Measurements from ENCODE around the gene DGKA.
"Not testable (repeated sequence)": the region's sequence is repeated elsewhere in the genome, so short reads cannot be mapped to it uniquely, and the experiment has no call there.

DGKA gene

DNA sequence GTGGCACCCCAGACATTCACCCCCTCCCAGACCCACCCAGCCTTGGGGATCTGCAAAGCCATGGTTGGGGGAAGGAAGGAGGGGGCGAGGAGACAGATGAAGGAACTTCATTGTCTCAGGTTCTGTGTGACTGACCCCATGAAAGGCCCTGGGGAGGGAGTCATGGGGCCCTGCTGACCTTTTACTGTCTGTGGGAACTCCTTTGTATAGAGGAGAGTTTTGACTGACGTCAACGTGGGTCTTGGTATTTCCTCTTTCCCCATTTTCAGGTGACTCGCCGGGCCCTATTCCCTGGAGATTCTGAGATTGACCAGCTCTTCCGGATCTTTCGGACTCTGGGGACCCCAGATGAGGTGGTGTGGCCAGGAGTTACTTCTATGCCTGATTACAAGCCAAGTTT is 39.8 kb downstream of the DGKA start:
- H3K9ac ChIP-seq (ENCODE audit: low read depth, low read length) = no peak overlapping the region
- H3K4me3 ChIP-seq (ENCODE audit: low read depth, low read length) = no peak overlapping the region
- peaks cover 46% of the 10 kb centered on the region for H3K36me3 ChIP-seq (ENCODE audit: control insufficient read depth, insufficient read depth, low read length)
- no peak overlapping the region for H3K27ac ChIP-seq (ENCODE audit: low read depth, low read length)
- H3K27me3 ChIP-seq (ENCODE audit: control insufficient read depth, insufficient read depth, low read length) = no peaks in the 10 kb centered on the region
- peaks cover 17% of the 10 kb centered on the region for H3K4me1 ChIP-seq (ENCODE audit: control insufficient read depth, insufficient read depth, low read length)
- no peaks in the 10 kb centered on the region for H3K9me3 ChIP-seq (ENCODE audit: control insufficient read depth, insufficient read depth, low read length)

DNA sequence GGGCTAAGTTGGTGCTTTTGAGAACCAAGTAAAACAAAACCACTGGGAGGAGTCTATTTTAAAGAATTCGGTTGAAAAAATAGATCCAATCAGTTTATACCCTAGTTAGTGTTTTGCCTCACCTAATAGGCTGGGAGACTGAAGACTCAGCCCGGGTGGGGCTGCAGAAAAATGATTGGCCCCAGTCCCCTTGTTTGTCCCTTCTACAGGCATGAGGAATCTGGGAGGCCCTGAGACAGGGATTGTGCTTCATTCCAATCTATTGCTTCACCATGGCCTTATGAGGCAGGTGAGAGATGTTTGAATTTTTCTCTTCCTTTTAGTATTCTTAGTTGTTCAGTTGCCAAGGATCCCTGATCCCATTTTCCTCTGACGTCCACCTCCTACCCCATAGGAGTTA is 41.1 kb downstream of the DGKA start:
- Histone ChIP-seq H3K9me3 (ENCODE audit: control insufficient read depth, insufficient read depth, low read length) (no peaks in the 10 kb centered on the region), H3K9ac (ENCODE audit: low read depth, low read length) (no peak overlapping the region), H3K4me3 (ENCODE audit: low read depth, low read length) (no peak overlapping the region), H3K4me1 (ENCODE audit: control insufficient read depth, insufficient read depth, low read length) (peaks cover 11% of the 10 kb centered on the region), H3K27me3 (ENCODE audit: control insufficient read depth, insufficient read depth, low read length) (no peaks in the 10 kb centered on the region), H3K27ac (ENCODE audit: low read depth, low read length) (peak overlapping the region; percentile 37), H3K36me3 (ENCODE audit: control insufficient read depth, insufficient read depth, low read length) (peaks cover 46% of the 10 kb centered on the region)

DNA sequence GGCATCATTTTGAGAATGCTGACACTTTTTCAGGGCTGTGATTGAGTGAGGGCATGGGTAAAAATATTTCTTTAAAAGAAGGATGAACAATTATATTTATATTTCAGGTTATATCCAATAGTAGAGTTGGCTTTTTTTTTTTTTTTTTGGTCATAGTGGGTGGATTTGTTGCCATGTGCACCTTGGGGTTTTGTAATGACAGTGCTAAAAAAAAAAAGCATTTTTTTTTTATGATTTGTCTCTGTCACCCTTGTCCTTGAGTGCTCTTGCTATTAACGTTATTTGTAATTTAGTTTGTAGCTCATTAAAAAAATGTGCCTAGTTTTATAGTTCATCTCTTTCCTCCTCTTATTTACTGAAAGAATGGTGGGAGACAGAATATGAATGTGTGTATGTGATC is 41.5 kb downstream of the DGKA start:
- Histone ChIP-seq H3K9me3 (ENCODE audit: control insufficient read depth, insufficient read depth, low read length) (no peaks in the 10 kb centered on the region), H3K9ac (ENCODE audit: low read depth, low read length) (no peak overlapping the region), H3K27me3 (ENCODE audit: control insufficient read depth, insufficient read depth, low read length) (no peaks in the 10 kb centered on the region), H3K4me1 (ENCODE audit: control insufficient read depth, insufficient read depth, low read length) (peaks cover 10% of the 10 kb centered on the region), H3K27ac (ENCODE audit: low read depth, low read length) (peak overlapping the region; percentile 90), H3K4me3 (ENCODE audit: low read depth, low read length) (peak overlapping the region; percentile 53), H3K36me3 (ENCODE audit: control insufficient read depth, insufficient read depth, low read length) (peaks cover 46% of the 10 kb centered on the region)

DNA sequence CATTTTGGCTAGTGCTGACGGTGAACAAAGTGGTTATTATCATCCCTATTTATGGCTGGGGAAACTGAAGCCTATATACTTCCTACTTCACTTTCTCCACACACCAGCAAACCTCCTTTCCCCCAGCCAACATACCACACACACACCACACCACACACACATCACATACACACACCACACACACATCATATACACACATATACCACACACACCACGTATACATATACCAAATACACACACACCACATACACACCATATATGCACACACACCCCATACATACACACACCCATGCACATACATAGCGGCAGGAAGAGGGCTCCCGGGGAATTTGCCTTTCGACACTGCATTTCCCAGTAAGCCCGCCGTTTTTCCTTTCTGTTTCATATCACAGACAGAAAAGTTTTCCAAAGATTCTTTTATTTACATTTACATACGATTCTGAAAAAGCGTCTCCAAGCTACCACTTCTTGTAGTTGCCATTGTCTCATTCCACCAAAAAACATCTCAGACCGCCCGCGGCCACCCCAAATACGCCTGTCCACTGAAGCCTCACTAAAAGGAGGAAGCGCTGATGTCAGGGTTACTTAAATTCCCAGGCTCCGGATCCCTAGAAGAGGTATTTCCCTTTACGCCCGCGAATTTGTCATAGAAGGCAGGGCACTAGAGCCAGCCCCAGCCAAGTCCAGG is 42.1 kb downstream of the DGKA start:
- Histone ChIP-seq H3K27ac (ENCODE audit: low read depth, low read length) (peak overlapping the region; percentile 90), H3K9ac (ENCODE audit: low read depth, low read length) (no peak overlapping the region), H3K4me1 (ENCODE audit: control insufficient read depth, insufficient read depth, low read length) (peaks cover 7% of the 10 kb centered on the region; the same call in 1 of the 2 replicates), H3K4me3 (ENCODE audit: low read depth, low read length) (peak overlapping the region; percentile 53), H3K27me3 (ENCODE audit: control insufficient read depth, insufficient read depth, low read length) (no peaks in the 10 kb centered on the region), H3K9me3 (ENCODE audit: control insufficient read depth, insufficient read depth, low read length) (no peaks in the 10 kb centered on the region), H3K36me3 (ENCODE audit: control insufficient read depth, insufficient read depth, low read length) (peaks cover 44% of the 10 kb centered on the region)

DNA sequence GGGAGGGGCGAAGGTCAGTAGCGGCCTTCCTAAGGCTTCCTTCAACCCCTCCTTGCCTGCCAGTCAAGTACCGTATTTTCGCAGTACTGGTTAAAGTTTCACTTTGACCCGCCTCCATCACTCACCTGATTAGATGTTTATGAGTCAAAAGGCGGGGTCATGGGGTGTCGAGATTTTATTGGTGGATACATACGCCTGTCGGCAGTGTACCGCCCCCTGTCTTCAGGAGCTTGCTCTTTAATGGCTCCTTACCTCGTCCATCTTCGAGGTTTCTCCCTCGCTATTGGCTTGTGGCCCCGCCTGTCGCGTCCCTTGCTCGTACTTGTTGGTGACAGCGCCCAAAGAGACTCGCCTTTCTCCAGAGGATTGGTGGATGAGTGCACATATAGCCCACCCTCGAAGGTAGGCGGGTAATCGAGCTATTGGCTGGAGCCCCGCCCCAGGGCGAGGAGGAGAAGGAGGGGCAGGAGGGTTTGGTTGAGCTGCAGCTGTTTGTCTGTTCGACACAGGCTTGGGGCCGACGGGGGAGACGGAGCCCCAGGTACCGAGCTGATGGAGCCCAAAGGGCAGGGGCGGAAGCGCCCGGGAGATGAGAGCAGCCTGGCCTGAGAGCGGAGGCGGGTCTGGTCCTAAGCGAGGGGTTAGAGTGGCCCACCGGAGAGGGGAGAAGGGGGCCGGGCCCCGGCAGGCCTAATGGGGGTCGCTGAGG is 42.8 kb downstream of the DGKA start, which contains the start of gene RAB5B:
RAB5B (plus strand) TSS at position 480 of the 709 bp plus-strand sequence. CDS start 12,883 bp downstream, outside the sequence.
- peaks cover 39% of the 10 kb centered on the region for H3K36me3 ChIP-seq (ENCODE audit: control insufficient read depth, insufficient read depth, low read length)
- H3K4me1 ChIP-seq (ENCODE audit: control insufficient read depth, insufficient read depth, low read length) = peaks cover 7% of the 10 kb centered on the region; the same call in 1 of the 2 replicates

DNA sequence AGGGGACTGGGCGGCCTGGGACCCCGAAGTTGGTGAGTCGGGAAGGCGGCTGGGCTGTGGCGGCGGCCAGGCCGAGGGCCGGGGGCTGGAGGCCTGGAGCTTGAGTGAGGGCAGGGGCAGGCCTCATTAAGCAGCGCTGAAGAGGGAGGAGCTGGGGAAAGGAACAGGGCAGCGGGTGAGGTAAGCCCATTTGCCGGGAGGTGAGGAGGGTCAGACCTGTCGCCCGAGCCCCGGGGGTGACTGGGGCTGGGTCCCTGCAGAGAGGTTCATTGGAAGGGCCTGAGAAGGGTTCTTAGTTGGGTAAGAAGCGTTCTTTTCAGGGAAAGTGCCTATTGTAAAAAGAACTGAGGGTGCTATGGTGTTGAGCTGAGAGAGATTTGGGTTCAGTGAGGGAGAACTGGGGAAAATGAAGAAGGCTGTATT is 43.4 kb downstream of the DGKA start:
- Histone ChIP-seq H3K9ac (ENCODE audit: low read depth, low read length) (peak overlapping the region; percentile 57), H3K36me3 (ENCODE audit: control insufficient read depth, insufficient read depth, low read length) (peaks cover 37% of the 10 kb centered on the region), H3K4me3 (ENCODE audit: low read depth, low read length) (peak overlapping the region; percentile 81), H3K4me1 (ENCODE audit: control insufficient read depth, insufficient read depth, low read length) (peaks cover 7% of the 10 kb centered on the region; the same call in 1 of the 2 replicates), H3K27me3 (ENCODE audit: control insufficient read depth, insufficient read depth, low read length) (no peaks in the 10 kb centered on the region), H3K27ac (ENCODE audit: low read depth, low read length) (peak overlapping the region; percentile 88), H3K9me3 (ENCODE audit: control insufficient read depth, insufficient read depth, low read length) (no peaks in the 10 kb centered on the region)

More for the DNA sequence above, 42.8 kb downstream of the DGKA start, which contains the start of gene RAB5B:
- no peaks in the 10 kb centered on the region for H3K9me3 ChIP-seq (ENCODE audit: control insufficient read depth, insufficient read depth, low read length)
- H3K9ac ChIP-seq (ENCODE audit: low read depth, low read length) = peak within 1 kb of the TSS; percentile 57
- H3K27ac ChIP-seq (ENCODE audit: low read depth, low read length) = peak within 1 kb of the TSS; percentile 90
- peak within 1 kb of the TSS; percentile 81 for H3K4me3 ChIP-seq (ENCODE audit: low read depth, low read length)
- no peaks in the 10 kb centered on the region for H3K27me3 ChIP-seq (ENCODE audit: control insufficient read depth, insufficient read depth, low read length)

DNA sequence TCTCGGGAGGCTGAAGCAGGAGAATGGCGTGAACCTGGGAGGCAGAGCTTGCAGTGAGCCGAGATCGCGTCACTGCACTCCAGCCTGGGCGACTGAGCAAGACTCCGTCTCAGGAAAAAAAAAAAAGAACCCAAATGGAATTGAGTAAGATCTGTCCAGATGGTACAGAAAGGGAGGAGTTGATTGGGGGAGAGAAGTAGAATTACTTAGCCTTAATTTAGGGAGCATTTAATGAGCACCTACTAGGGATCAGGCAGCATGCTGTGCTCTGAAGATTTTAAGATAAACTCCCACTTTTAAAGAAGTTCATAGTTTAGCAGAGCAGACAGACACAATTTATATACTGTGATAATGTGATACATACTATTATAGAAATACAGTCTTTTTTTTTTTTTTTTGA is 47.4 kb downstream of the DGKA start:
- no peaks in the 10 kb centered on the region for H3K4me1 ChIP-seq (ENCODE audit: control insufficient read depth, insufficient read depth, low read length)
- H3K27ac ChIP-seq (ENCODE audit: low read depth, low read length) = no peak overlapping the region
- H3K27me3 ChIP-seq (ENCODE audit: control insufficient read depth, insufficient read depth, low read length) = no peaks in the 10 kb centered on the region
- H3K36me3 ChIP-seq (ENCODE audit: control insufficient read depth, insufficient read depth, low read length) = peaks cover 28% of the 10 kb centered on the region
- H3K9ac ChIP-seq (ENCODE audit: low read depth, low read length) = no peak overlapping the region
- no peaks in the 10 kb centered on the region for H3K9me3 ChIP-seq (ENCODE audit: control insufficient read depth, insufficient read depth, low read length)
- no peak overlapping the region for H3K4me3 ChIP-seq (ENCODE audit: low read depth, low read length)

DNA sequence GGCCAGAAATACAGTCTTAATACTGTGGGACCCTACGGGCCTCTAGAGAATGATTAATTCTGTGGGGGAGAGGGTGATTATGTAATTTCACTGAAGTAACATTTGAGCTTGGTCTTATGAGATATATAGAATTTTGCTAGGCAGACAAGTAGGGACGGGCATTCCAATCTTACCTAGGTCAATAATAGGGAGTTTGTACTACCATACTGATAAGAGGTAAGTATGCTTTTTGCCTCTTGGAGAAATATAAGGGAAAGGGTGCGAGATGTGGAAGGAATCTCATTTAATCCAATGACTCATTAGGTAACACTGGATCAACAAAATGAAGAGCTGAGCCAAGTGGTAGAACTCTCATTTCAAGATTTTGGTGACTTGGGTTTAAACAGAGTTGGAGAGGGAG is 48.1 kb downstream of the DGKA start:
- H3K4me3 ChIP-seq (ENCODE audit: low read depth, low read length) = no peak overlapping the region
- H3K9me3 ChIP-seq (ENCODE audit: control insufficient read depth, insufficient read depth, low read length) = no peaks in the 10 kb centered on the region
- H3K36me3 ChIP-seq (ENCODE audit: control insufficient read depth, insufficient read depth, low read length) = peaks cover 33% of the 10 kb centered on the region
- H3K9ac ChIP-seq (ENCODE audit: low read depth, low read length) = no peak overlapping the region
- H3K4me1 ChIP-seq (ENCODE audit: control insufficient read depth, insufficient read depth, low read length) = no peaks in the 10 kb centered on the region
- H3K27me3 ChIP-seq (ENCODE audit: control insufficient read depth, insufficient read depth, low read length) = no peaks in the 10 kb centered on the region
- no peak overlapping the region for H3K27ac ChIP-seq (ENCODE audit: low read depth, low read length)

DNA sequence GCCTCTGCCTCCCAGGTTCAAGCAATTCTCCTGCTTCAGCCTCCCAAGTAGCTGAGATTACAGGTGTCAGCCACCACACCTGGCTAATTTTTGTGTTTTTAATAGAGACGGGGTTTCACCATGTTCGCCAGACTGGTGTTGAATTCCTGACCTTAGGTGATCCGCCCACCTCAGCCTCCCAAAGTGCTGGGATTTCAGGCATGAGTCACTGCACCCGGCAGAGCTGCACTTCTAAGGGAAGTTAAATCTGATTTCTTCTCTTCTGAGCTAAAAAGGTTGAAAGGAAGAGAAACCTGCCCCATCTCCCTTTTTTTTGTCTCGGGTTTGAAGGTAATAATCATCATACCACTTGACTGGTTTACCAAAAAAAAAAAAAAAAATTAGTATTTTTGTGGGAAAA is 50.9 kb downstream of the DGKA start:
- not testable (repeated sequence) for H3K9ac ChIP-seq (ENCODE audit: low read depth, low read length); H3K27me3 ChIP-seq (ENCODE audit: control insufficient read depth, insufficient read depth, low read length); H3K9me3 ChIP-seq (ENCODE audit: control insufficient read depth, insufficient read depth, low read length); H3K27ac ChIP-seq (ENCODE audit: low read depth, low read length); H3K4me1 ChIP-seq (ENCODE audit: control insufficient read depth, insufficient read depth, low read length); H3K4me3 ChIP-seq (ENCODE audit: low read depth, low read length)
- H3K36me3 ChIP-seq (ENCODE audit: control insufficient read depth, insufficient read depth, low read length) = peaks cover 51% of the 10 kb centered on the region

DNA sequence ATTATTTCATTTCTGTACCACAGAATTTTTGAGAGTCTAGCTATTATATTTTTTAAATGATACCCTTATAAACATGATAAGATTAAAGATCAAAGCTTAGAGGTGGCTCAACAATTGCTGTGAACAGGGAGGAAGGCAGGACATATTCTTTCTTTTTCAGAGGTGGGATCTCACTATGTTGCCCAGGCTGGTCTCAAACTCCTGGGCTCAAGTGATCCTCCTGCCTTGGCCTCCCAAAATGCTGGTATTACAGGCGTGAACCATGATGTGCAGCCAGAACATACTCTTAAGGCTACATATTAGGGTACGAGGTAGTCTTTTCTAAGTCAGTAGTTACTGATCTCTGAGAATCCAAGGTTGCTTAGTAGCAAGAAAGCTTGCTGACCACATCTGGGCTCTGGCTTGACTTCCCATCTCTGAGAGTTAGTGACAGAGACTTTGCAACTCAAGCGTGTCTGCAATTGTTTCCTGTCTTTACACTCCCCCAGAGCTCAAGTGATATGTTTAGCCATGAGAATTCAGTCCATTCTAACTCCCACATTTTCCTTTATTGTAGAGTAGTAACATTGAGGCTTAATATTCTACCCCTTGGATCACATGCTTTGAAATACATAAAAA is 51.5 kb downstream of the DGKA start:
- peaks cover 55% of the 10 kb centered on the region for H3K36me3 ChIP-seq (ENCODE audit: control insufficient read depth, insufficient read depth, low read length)
- H3K4me1 ChIP-seq (ENCODE audit: control insufficient read depth, insufficient read depth, low read length) = no peaks in the 10 kb centered on the region

More for the DNA sequence above, 51.5 kb downstream of the DGKA start:
- Histone ChIP-seq H3K9me3 (ENCODE audit: control insufficient read depth, insufficient read depth, low read length) (no peaks in the 10 kb centered on the region), H3K4me3 (ENCODE audit: low read depth, low read length) (no peak overlapping the region), H3K27ac (ENCODE audit: low read depth, low read length) (no peak overlapping the region), H3K27me3 (ENCODE audit: control insufficient read depth, insufficient read depth, low read length) (no peaks in the 10 kb centered on the region), H3K9ac (ENCODE audit: low read depth, low read length) (no peak overlapping the region)

Measured in HUES48 (cell line).